Measurements from ENCODE around the gene ANGPT4.
"Not testable (repeated sequence)": the region's sequence is repeated elsewhere in the genome, so short reads cannot be mapped to it uniquely, and the experiment has no call there.

Gene ANGPT4

DNA sequence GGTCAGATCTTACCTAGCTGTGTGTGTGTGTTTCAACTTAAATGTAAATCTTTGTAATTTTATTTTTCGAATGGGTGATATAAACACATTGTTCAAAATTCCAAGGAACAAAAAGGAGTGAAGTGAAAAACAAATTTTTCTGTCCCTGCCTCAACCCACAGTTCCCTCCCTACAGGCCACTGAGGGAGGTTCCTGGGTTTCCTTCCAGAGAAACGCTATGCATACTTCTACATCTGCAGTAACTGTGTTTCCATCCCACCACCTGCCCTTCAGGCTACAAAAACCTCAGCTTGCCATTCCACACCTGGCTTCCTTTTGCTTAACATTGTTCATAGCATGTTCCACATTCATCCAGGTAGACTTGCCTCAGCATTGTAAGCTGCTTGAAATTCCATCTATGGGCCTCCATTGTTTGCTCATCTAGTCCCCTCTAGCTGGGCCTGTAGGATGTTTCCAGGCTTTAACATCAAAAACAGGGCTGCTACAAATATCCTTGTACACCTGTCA lies 12.0 kb downstream of the ANGPT4 start:
- DNase-seq, result no peak

DNA sequence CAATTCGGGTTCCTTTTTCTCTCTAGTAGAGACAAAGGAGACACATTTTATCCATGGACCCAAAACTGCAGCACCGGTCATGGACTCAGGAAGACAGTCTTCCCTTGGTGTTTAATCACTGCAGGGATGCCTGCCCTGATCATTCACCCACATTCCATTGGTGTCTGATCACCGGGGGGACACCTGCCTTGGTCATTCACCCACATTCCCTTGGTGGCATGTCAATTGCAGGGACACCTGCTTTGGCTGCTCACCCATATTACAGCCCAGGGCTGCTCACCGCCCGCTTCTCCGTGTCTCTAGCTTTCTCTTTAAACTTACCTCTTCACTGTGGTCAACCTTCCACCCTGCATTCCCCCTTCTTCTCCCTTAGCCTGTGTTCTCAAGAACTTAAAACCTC lies 18.7 kb downstream of the ANGPT4 start:
- DNase-seq, result not testable (repeated sequence)

DNA sequence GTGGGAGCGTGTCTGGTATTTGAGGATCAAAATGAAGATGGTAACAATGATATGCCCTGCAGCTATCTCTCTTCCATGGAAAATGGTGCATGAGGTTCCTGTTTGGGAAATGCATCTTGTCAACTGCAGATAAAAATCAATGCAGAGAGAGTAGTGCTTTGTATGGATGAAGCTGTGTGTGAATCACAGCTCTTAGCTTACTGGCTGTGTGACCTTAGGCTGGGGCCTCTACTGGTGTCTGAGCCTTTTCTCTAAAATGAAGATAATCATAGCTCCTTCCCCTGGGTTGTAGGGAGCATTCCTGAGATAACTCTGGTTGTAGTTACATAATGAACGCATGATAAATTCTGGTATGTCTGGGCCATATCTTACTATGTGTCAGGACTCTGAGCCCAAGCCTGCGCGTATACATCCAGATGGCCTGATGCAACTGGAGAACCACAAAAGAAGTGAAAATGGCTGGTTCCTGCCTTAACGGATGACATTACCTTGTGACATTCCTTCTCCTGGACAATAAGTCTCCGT lies 19.6 kb downstream of the ANGPT4 start:
- DNase-seq, result no peak

DNA sequence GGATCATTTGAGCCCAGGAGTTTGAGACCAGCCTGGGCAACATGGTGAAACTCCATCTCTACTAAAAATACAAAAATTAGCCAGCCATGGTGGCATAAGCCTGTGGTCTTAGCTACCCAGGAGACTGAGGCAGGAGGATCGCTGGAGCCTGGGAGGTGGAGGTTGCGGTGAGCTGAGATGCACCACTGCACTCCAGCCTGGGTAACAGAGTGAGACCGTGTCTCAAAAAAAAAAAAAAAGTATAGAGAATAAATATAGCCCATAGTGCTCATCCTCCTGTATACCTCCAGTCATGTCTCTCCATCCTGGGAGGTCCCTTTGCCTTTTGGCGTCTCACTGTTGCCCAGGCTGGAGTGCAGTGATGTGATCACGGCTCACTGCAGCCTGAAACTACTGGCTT lies 23.8 kb downstream of the ANGPT4 start:
- DNase-seq, result not testable (repeated sequence)

GRCh38 chr20:891706-892080 lies 24.4 kb downstream of the ANGPT4 start:
- no peak for DNase-seq

- no peak for DNase-seq
Measured at GRCh38 chr20:891058-891705, 25.0 kb downstream of the ANGPT4 start.

GRCh38 chr20:890666-891057 lies 25.5 kb downstream of the ANGPT4 start:
- DNase-seq, result no peak

GRCh38 chr20:889932-890463 lies 26.1 kb downstream of the ANGPT4 start:
- DNase-seq, result no peak

- no peak for DNase-seq
Measured at GRCh38 chr20:889106-889505, 27.0 kb downstream of the ANGPT4 start.

DNA sequence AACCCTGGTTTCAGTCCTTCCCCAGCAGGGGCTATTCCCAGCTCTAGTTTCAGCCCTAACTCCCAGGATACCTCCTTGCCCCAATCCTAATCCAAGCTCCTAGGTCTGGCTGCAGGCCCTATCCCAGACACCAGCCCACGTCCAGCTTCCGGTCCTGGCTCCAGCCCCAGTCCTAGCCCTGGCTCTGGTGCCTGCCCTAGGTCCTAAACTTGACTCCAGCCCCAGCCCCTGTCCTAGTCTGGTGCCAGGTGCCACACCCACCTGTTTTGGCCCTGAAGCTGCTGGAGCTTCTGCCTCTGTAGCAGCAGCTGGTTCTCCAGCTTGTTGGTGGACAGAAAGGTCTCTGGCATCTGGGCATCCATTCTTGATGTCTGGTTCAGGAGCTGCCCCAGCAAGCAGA lies 28.1 kb downstream of the ANGPT4 start:
- DNase-seq, result no peak

- no peak for DNase-seq
Measured at GRCh38 chr20:887137-887536, 29.0 kb downstream of the ANGPT4 start.

- DNase-seq, result no peak
Measured at GRCh38 chr20:884983-885952, 30.9 kb downstream of the ANGPT4 start.

DNA sequence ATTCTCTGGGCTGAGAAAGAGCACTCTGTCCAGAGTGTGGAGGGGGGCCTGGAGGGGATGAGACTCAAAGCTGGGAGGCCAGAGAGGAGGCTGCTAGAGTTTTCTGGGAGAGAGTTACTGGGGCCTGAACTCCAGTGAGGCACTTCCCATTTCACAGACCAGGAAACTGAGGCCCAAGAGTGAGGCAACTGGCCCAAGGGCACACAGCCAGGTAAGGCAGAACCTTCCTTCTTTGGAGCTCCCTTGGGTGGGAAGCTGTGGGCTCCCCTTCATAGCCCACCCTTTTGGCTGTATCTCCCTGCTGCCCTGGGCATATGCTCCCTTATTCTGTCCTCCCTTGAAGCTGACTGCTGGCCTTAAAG lies 34.4 kb downstream of the ANGPT4 start:
- no peak for DNase-seq

DNA sequence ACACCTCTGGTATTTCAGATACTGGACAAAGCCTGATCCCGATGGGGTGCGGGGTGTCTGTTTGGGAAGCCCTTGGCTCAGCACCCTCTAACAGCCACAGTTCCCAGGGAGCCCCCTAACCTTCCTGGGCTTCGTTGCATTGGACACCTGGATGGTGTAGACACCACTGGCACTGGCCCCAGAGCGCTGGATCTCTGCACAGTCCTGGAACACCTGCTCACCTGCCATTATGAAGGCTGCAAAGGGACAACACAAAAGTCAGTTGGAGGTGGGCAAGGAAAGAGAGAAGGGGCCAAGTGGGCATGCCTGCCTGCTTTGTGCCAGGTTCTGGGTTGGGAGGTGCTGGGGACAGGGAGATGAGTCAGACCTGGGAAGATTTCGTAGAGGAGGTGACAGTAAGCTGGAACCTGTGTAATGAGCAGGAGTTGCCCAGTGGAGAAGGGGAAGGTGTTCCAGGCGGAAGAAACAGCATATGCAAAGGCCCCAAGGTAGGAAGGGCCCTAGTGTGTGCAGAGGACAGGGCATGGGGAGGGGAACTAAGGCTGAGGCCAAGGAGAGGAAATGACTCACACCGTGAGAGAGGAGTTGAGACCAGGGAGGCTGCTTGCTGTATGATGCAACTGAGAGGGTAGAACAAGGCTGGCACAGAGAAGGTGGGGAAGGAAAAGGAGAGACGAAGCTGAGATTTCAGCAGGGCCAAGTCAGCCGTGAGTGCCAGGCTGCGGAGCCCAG lies 34.9 kb downstream of the ANGPT4 start:
- DNase-seq, result no peak

GRCh38 chr20:879626-880025 lies 36.5 kb downstream of the ANGPT4 start:
- no peak for DNase-seq

GRCh38 chr20:878511-879307 lies 37.4 kb downstream of the ANGPT4 start:
- DNase-seq, result no peak

DNA sequence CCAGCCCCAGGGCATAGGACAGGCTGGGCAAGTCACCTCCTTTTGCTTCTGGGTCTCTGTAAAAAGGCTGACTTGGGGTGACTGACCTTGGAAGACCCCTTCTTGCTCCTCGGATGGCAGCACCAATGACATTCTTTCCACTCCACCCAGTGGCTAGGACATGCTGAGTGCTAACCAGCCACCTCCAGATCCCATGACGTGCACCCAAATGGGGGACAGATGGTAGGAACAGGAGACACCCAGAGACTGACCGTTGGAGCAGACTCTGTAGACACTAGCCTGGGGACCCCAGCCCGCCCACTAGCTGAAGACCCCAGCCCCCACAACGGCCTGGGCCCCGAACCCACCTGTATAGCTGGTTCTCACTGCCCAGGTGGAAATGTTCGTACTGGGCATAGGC lies 38.3 kb downstream of the ANGPT4 start:
- no peak for DNase-seq

GRCh38 chr20:875115-875514 lies 41.0 kb downstream of the ANGPT4 start:
- no peak for DNase-seq

GRCh38 chr20:873875-874607 lies 42.1 kb downstream of the ANGPT4 start:
- DNase-seq, result no peak

GRCh38 chr20:872855-873520 lies 43.1 kb downstream of the ANGPT4 start:
- DNase-seq, result no peak

- no peak for DNase-seq
Measured at GRCh38 chr20:871948-872347, 44.2 kb downstream of the ANGPT4 start.

All from NCI-H1105 treated with DMSO at 0.1 percent for 48 hours (cell line).